ENCODE measurements around the gene BRIP1. TPM values are rescaled to one million over a fixed set of nuclear protein-coding genes. Genes with fewer than 3 reads are reported as not detected.

Gene BRIP1
- total RNA-seq, 1 experiment from 2014 or later: 13.8 TPM

GRCh38 chr17:61834610-61835009, 28.7 kb downstream of the BRIP1 start:
- H3K9me3 Mint-ChIP-seq: no peaks in the 10 kb centered on the region
- 0 out of 2 replicates have a peak, but pooled peaks cover 7% of the 10 kb centered on the region for H3K4me1 Mint-ChIP-seq
- no peaks in the 10 kb centered on the region for H3K27me3 Mint-ChIP-seq (ENCODE audit: low read depth)
- ChIA-PET CTCF (no interaction called here), POLR2A (no interaction called here)
- no peak for ATAC-seq
- peaks cover under 1% of the 10 kb centered on the region for H3K36me3 Mint-ChIP-seq
- no peak for DNase-seq (ENCODE audit: low spot score)
- H3K4me3 Mint-ChIP-seq: no peak overlapping the region
- no peak overlapping the region for H3K27ac Mint-ChIP-seq
- TF ChIP-seq ATF2 (CRISPR knock-in tag; IDR thresholded peaks at IDR 0.05; ENCODE audit: borderline replicate concordance, low read depth) (no peak), USF2 (CRISPR knock-in tag; IDR thresholded peaks at IDR 0.05) (no peak)

- Mint-ChIP-seq H3K4me1 (0 out of 2 replicates have a peak, but pooled peaks cover 7% of the 10 kb centered on the region), H3K27me3 (ENCODE audit: low read depth) (no peaks in the 10 kb centered on the region), H3K27ac (no peak overlapping the region), H3K4me3 (no peak overlapping the region), H3K9me3 (peaks cover 4% of the 10 kb centered on the region), H3K36me3 (peaks cover 8% of the 10 kb centered on the region)
- DNase-seq (ENCODE audit: low spot score) (no peak), ATAC-seq (no peak)
- CTCF ChIA-PET: no interaction called here
- POLR2A ChIA-PET: no interaction called here
- TF ChIP-seq NR1H2 (CRISPR knock-in tag; IDR thresholded peaks at IDR 0.05) (no peak), ZNF396 (CRISPR knock-in tag; IDR thresholded peaks at IDR 0.05; ENCODE audit: borderline replicate concordance) (no peak), PREB (CRISPR knock-in tag; IDR thresholded peaks at IDR 0.05; ENCODE audit: borderline replicate concordance) (no peak), CREM (CRISPR knock-in tag; IDR thresholded peaks at IDR 0.05) (no peak), ZNF232 (CRISPR knock-in tag; IDR thresholded peaks at IDR 0.05) (no peak)
Observed at GRCh38 chr17:61833536-61834193, 29.7 kb downstream of the BRIP1 start.

- Mint-ChIP-seq H3K9me3 (peaks cover 15% of the 10 kb centered on the region), H3K4me3 (no peak overlapping the region), H3K4me1 (0 out of 2 replicates have a peak, but pooled peaks cover 7% of the 10 kb centered on the region), H3K27me3 (ENCODE audit: low read depth) (no peaks in the 10 kb centered on the region), H3K36me3 (peaks cover 20% of the 10 kb centered on the region), H3K27ac (no peak overlapping the region)
- TF ChIP-seq TEAD1 (CRISPR knock-in tag; IDR thresholded peaks at IDR 0.05): no peak
- no peak for TF ChIP-seq FOXJ3 (CRISPR knock-in tag; IDR thresholded peaks at IDR 0.05; ENCODE audit: borderline replicate concordance)
- TF ChIP-seq USF2 (CRISPR knock-in tag; IDR thresholded peaks at IDR 0.05): no peak
- no peak for ATAC-seq
- no peak for DNase-seq (ENCODE audit: low spot score)
- ChIA-PET CTCF (no interaction called here), POLR2A (no interaction called here)
Observed at GRCh38 chr17:61832463-61832862, 30.9 kb downstream of the BRIP1 start.

GRCh38 chr17:61831099-61831498, 32.2 kb downstream of the BRIP1 start:
- no peak overlapping the region for H3K27ac Mint-ChIP-seq
- DNase-seq (ENCODE audit: low spot score) (no peak), ATAC-seq (no peak)
- H3K9me3 Mint-ChIP-seq: peaks cover 19% of the 10 kb centered on the region
- H3K4me1 Mint-ChIP-seq: 0 out of 2 replicates have a peak, but pooled peaks cover 7% of the 10 kb centered on the region
- no peak overlapping the region for H3K4me3 Mint-ChIP-seq
- H3K36me3 Mint-ChIP-seq: peaks cover 25% of the 10 kb centered on the region
- ChIA-PET CTCF (no interaction called here), POLR2A (no interaction called here)
- H3K27me3 Mint-ChIP-seq (ENCODE audit: low read depth): no peaks in the 10 kb centered on the region
- TF ChIP-seq, protein P1, sequence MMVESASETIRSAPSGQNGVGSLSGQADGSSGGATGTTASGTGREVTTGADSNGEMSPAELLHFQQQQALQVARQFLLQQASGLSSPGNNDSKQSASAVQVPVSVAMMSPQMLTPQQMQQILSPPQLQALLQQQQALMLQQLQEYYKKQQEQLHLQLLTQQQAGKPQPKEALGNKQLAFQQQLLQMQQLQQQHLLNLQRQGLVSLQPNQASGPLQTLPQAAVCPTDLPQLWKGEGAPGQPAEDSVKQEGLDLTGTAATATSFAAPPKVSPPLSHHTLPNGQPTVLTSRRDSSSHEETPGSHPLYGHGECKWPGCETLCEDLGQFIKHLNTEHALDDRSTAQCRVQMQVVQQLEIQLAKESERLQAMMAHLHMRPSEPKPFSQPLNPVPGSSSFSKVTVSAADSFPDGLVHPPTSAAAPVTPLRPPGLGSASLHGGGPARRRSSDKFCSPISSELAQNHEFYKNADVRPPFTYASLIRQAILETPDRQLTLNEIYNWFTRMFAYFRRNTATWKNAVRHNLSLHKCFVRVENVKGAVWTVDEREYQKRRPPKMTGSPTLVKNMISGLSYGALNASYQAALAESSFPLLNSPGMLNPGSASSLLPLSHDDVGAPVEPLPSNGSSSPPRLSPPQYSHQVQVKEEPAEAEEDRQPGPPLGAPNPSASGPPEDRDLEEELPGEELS (CRISPR knock-in tag; IDR thresholded peaks at IDR 0.05): no peak
- TF ChIP-seq ZSCAN18 (CRISPR knock-in tag; IDR thresholded peaks at IDR 0.05) (no peak), NFE2L1 (CRISPR knock-in tag; IDR thresholded peaks at IDR 0.05) (no peak), PRDM15 (CRISPR knock-in tag; IDR thresholded peaks at IDR 0.05) (no peak)
- TF ChIP-seq, protein P2, sequence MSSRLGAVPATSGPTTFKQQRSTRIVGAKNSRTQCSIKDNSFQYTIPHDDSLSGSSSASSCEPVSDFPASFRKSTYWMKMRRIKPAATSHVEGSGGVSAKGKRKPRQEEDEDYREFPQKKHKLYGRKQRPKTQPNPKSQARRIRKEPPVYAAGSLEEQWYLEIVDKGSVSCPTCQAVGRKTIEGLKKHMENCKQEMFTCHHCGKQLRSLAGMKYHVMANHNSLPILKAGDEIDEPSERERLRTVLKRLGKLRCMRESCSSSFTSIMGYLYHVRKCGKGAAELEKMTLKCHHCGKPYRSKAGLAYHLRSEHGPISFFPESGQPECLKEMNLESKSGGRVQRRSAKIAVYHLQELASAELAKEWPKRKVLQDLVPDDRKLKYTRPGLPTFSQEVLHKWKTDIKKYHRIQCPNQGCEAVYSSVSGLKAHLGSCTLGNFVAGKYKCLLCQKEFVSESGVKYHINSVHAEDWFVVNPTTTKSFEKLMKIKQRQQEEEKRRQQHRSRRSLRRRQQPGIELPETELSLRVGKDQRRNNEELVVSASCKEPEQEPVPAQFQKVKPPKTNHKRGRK (CRISPR knock-in tag; IDR thresholded peaks at IDR 0.05; ENCODE audit: borderline replicate concordance): no peak
